Activated CD4-positive, alpha-beta T cell treated with anti-CD3 and anti-CD28 coated beads for 48 hours (primary cell): ENCODE results near the gene PCSK5.

Experiments
- DNase-seq: peaks from one replicate; pipeline ENCODE4 v3.0.0-alpha.2; 2020

Gene PCSK5

DNA sequence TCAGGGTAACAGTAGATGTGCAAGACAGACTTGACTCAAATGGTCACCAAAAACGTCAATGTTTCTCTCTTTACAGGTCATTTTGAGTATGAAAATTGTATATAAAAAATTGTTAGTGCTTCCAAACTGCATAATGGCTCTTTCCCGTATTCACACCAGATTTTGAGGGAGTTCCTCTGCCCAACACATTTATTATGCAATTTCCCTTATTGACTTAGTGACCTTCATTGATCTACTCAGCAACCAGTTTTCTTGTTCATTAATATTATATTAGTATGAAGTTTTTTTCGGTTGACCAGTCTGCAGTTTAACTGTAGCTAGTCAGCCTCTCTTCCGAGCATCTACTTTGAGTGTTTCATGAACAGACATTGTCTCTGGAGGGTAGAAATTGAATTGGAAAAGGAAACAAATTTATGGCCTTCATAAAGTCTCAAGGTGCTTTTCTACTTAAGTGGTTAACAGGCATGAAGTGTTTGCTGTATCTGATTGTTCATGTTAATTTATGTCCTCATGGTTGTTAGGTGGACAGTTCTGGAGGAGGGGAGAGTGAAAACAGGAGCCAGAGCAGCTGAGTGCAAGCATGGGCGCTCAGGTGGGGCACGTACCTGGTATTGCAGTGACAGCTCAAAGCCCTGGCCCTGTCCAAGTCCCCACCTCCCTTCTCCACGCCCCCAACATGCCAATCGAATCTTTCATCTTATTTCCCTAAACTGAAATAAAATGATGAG, 263.6 kb downstream of the PCSK5 start:
- DNase-seq: no peak

- no peak for DNase-seq
Measured at GRCh38 chr9:76155361-76155760, 264.9 kb downstream of the PCSK5 start.

GRCh38 chr9:76158713-76159112, 268.2 kb downstream of the PCSK5 start:
- no peak for DNase-seq

GRCh38 chr9:76159293-76159926, 268.9 kb downstream of the PCSK5 start:
- no peak for DNase-seq

DNA sequence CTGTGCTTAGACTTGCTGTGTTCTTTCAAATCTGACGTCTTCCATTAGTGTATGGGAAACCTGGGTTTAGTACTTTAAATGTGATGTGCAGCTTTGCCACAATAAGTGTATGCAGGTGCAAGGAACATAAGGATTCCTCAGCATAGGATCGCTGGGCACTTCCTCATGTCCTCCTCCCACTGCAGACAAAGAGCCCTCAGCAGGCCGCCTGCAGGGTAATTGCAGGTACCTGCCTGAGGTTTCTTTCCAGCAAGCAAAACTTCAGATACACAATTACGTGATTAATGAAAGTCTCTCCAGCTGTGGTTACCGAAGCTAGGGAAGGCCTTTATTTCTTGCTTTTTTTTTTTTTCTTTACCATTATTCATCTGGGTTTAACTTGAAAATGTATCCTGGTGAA, 270.6 kb downstream of the PCSK5 start:
- no peak for DNase-seq

DNA sequence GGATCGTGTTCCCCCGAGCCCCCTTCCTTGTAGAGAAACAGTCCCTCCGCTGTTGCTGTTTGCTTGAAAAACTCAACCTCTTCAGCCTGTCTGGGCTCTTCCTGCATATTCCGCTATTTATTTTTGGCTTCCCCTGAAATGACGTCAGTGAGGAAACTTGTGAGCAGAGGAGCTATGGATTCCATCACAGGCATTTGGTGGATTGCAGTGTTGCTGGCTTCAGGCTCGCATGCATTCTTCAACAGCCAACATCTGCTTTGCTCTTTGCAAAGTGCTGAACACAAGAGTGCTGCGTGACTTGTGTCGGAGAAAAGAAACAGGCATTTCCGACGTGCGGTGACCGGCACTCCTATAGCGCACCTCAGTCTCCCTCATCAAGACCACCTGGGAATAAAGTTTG, 271.1 kb downstream of the PCSK5 start:
- no peak for DNase-seq

- DNase-seq: no peak
Measured at GRCh38 chr9:76162086-76162730, 271.7 kb downstream of the PCSK5 start.

DNA sequence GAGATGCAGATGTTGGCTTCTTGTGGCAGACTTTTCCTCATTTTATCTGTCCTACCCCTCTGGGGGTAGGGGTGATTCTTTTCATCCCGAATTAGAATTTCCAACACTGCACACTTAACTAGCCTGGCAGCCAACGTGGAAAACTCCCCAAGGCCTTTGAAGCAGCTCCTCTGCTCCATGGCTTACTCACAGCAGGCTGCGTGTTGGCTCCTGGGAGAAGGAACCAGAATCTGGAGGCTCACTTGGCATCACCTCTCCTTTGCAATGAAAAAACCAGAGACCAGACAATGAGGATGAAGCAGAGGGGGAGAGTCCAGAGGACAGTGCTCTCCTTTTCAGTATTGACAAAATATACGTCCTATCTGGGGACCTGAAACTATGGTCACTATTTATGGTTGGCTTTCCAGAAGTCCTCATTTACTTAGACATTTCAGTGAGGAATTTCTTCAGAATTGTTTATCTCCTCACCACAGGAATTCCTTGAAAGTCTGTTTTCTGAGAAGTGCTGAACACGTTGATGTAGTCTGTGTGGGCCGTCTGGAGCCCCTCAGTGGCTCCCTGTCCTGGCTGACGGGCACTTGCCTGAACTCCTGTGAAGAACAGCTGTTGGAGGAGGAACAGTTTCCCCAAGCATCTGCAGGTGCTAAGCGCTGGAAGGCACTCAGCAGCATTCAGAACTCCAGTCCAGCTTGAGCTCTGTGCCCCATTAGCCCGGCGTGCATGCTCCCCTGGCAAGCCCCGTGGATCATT, 272.5 kb downstream of the PCSK5 start:
- no peak for DNase-seq

DNA sequence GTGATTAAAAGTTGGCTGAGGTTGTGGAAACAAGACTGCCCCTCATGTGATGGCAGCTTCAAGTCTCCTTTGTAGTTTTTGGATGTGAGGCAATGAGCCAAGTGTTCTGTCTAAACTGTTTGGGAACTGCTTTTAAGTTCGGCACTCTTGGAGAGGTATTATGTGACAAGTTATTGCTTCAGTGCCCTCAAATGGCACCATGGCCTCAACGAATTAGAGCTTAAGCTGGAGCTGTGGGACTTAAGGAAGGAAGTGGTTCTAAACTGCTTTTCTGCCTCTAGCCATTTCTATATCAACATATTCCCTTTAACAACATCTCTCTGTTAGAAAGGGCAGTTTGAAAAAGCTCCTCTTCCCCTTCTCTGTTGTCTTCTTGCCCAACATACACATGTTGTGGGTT, 276.1 kb downstream of the PCSK5 start:
- DNase-seq: no peak

DNA sequence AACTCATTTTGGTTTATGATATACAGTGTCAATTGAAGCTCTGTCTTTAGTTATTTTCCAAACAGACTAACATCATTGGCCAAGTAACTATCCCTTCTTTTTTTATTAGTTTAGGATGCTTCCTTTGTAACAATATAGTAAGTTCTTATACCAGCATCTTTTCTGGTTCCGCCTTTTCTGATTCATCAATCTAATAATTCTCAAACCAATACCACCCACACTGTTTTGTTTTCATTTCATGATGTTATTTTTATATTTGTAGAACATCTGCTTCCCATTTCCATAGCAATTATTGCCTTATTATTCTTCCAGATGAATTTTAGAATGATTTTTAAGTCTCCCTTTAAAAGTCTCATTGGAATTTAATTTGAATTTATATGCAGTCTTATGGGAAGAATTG, 285.7 kb downstream of the PCSK5 start:
- DNase-seq: no peak

DNA sequence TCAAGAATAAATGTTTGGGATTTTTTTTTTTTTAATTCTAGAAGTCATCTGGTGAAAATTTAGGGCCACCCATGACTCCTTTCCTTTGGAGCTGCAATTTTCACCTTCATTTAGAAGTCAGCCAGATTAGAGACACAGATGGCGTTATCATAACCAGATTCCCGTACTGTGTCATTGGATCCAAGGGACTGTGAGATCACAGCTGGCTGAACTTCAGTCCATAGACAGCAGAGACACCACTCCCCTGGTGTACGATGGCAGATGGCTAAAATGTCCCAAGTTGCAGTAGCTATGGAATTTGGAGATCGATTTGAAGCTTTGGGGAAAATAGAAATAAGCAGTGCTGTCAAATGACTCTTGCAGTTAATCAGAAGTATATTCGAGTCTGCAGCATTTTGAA, 287.5 kb downstream of the PCSK5 start:
- DNase-seq: no peak

GRCh38 chr9:76180541-76180940, 290.1 kb downstream of the PCSK5 start:
- DNase-seq: no peak

DNA sequence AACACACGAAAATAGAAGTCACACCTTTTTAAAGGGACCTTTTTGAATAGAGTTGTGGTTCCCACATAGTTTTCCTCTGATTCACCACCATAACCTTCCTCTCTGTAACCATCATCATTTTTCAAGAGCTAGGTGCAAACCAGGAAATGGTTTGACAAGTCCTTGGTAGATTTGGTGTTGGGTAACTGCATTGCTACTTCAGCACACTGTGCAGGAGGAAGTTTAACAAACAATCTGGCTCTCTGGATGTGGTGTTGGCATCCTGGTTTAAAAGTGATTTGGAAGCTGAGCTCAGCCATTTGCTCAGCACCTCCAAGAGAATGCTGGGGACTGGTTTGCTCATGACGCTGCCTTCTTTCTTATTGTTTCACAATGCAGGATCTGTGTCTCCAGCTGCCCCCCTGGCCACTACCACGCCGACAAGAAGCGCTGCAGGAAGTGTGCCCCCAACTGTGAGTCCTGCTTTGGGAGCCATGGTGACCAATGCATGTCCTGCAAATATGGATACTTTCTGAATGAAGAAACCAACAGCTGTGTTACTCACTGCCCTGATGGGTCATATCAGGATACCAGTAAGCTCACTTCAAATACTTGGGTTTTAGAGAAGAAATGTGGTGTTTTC, 290.7 kb downstream of the PCSK5 start:
- DNase-seq: no peak

DNA sequence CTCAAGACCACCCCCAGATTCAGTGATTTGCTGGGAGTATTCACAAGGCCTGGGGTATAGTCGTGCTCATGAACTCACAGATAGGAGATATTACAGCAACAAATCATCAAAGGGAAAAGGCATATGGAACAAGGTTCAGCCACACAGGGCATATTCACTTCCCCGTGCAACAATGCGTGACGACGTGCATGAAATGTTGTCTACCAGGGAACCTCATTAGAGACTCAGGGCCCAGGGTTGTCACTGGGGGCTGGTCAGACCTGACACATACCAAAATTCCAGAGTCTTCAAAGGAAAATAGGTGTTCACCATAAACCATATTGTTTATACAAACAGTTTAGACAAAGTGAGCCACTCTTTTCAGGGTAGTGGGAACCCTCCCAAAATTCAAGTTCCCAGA, 291.3 kb downstream of the PCSK5 start:
- no peak for DNase-seq

GRCh38 chr9:76185432-76185831, 295.0 kb downstream of the PCSK5 start:
- no peak for DNase-seq

GRCh38 chr9:76188286-76188685, 297.8 kb downstream of the PCSK5 start:
- DNase-seq: no peak

DNA sequence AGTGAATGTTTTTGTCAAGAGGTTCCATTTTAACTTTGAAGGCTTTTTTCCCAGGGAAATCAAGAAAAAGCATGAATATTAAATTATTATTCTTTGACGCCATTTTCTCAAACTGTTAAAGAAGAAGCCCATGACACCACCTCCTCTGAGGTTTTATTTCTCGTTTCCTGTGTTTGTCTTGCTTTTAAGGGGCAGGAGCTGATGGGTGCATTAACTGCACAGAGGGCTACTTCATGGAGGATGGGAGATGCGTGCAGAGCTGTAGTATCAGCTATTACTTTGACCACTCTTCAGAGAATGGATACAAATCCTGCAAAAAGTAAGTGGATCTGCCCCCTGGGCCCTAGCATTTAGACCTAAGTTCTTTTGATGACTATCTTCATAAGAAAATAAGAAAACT, 298.4 kb downstream of the PCSK5 start:
- DNase-seq: no peak

GRCh38 chr9:76191493-76191892, 301.0 kb downstream of the PCSK5 start:
- DNase-seq: no peak

GRCh38 chr9:76192013-76192412, 301.5 kb downstream of the PCSK5 start:
- DNase-seq: no peak

- DNase-seq: no peak
Measured at GRCh38 chr9:76194896-76195295, 304.4 kb downstream of the PCSK5 start.

- DNase-seq: no peak
Measured at GRCh38 chr9:76198336-76198735, 307.9 kb downstream of the PCSK5 start.

DNA sequence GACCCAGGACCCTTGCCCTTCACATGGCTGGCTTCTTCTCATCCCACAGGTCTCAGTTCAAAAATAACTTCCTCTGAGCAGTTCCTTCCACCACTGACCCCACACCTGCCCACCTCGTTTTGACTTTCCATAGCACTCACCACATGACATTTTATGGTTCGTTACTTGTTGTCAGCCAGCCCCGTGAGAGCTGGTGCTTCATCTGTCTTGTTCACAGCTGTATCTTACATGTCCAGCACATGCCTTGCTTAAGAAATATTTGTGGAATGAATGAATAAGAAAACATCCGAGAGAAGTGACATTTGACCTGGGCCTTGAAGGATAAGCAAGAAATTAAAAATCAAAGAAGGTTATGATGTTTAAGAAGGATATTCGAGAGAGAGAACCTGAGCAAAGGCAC, 309.8 kb downstream of the PCSK5 start:
- DNase-seq: no peak

GRCh38 chr9:76200745-76201144, 310.3 kb downstream of the PCSK5 start:
- DNase-seq: no peak
